COLO829 (cell line): ENCODE data around the gene SEMA4D.

Experiments
- DNase-seq: peaks from one replicate; pipeline ENCODE4 v3.0.0; 2012; ENCODE audit warnings: low spot score

SEMA4D gene

GRCh38 chr9:89312222-89312571 is 185.7 kb downstream of the SEMA4D start:
- DNase-seq = no peak

- DNase-seq = no peak
These were observed 186.3 kb downstream of the SEMA4D start for GRCh38 chr9:89311346-89312221.
